Measurements from ENCODE around the gene TIMM21. TPM values are rescaled to one million over a fixed set of nuclear protein-coding genes. Genes with fewer than 3 reads are reported as not detected.

The TIMM21 gene
- total RNA-seq, 4 donors from 2014 or later: 10.5 to 38.1 (median 22.0) TPM

DNA sequence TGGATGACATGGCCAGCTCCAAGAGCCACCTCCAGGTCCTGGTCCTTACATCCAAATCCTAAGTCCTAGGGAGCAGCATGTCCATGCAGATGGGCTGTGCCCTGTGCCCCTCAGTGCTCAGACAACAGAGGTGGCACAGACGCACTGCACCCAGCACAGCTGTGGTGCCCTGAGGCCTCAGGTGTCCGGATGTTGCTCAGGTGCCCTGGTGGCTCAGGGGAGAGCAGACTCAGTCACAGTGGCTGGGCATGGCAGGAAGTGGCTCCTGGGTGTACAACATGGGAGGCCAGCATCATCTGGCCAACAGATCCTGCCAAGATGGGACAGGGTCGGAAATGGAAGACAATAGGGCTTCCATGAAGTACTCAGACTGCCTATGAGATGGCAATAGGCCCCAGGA is 50.1 kb downstream of the TIMM21 start:
- DNase-seq: no peak
- no peak overlapping the region for H3K4me3 ChIP-seq
- intact Hi-C loops (cut with DNase I; ENCODE audit: low total_unique reads): loop anchor here (5.0 to 10.0 kb wide), 2 partner anchors 144 to 356 kb away; no protein-coding TSS in a partner anchor
- TF ChIP-seq, protein P1, sequence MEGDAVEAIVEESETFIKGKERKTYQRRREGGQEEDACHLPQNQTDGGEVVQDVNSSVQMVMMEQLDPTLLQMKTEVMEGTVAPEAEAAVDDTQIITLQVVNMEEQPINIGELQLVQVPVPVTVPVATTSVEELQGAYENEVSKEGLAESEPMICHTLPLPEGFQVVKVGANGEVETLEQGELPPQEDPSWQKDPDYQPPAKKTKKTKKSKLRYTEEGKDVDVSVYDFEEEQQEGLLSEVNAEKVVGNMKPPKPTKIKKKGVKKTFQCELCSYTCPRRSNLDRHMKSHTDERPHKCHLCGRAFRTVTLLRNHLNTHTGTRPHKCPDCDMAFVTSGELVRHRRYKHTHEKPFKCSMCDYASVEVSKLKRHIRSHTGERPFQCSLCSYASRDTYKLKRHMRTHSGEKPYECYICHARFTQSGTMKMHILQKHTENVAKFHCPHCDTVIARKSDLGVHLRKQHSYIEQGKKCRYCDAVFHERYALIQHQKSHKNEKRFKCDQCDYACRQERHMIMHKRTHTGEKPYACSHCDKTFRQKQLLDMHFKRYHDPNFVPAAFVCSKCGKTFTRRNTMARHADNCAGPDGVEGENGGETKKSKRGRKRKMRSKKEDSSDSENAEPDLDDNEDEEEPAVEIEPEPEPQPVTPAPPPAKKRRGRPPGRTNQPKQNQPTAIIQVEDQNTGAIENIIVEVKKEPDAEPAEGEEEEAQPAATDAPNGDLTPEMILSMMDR (IDR thresholded peaks at IDR 0.05): no peak
- TF ChIP-seq EP300 (IDR thresholded peaks at IDR 0.05; ENCODE audit: low read depth) (no peak), POLR2AphosphoS5 (IDR thresholded peaks at IDR 0.05) (no peak), POLR2A (IDR thresholded peaks at IDR 0.05) (no peak)
- peaks cover 0 to 24% (median 10%) of the 10 kb centered on the region in 4 donors for H3K4me1 ChIP-seq
- in situ Hi-C loops (cut with MboI; ENCODE audit: low pct_ligation_motif_present in 1 of 4, low pct_unique_long_range_greater_than_20kb in 1 of 4, low sequenced_read_pairs in 3 of 4): loop anchor here (5.0 to 25.0 kb wide), 5 partner anchors 136 to 364 kb away; no protein-coding TSS in a partner anchor
- no peaks in the 10 kb centered on the region for H3K9me3 ChIP-seq
- 81% methylated on average over 3 of the region's 3 CpGs; no CpG with 5 or more reads in 1 of the 2 donors for WGBS, 2 donors (ENCODE audit: low coverage in 1 of 2)
- no peaks in the 10 kb centered on the region for H3K27me3 ChIP-seq
- H3K27ac ChIP-seq: peak overlapping the region in 1 of 4 donors; percentile 57
- no peaks in the 10 kb centered on the region for H3K36me3 ChIP-seq

DNA sequence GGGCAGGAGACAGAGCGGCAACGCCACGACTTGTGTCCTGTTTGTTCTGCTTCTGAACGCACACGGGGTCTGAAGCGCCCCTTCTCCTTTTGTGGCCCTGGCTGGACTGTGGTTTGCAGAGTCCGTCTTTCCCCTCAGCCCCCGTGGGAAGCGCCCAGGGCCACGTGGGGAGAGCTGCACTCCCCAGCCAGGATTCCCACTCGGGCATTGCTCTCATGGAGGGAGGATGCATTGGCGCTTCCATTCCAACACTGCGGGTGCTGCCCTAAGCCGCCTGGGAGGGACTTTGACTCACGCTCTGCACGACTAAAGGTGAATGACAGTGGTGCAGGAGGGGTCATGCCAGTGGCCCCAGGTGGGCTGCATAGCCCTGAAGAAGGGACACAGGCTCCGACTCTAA is 52.5 kb downstream of the TIMM21 start:
- Histone ChIP-seq H3K27ac (no peak overlapping the region), H3K9me3 (no peaks in the 10 kb centered on the region), H3K27me3 (no peaks in the 10 kb centered on the region), H3K4me3 (no peak overlapping the region), H3K36me3 (no peaks in the 10 kb centered on the region), H3K4me1 (peaks cover 0 to 24% (median 10%) of the 10 kb centered on the region in 4 donors)
- in situ Hi-C loops (cut with MboI; ENCODE audit: low pct_ligation_motif_present in 1 of 4, low pct_unique_long_range_greater_than_20kb in 1 of 4, low sequenced_read_pairs in 3 of 4) (loop anchor here in 1 of 4 donors (5.0 kb wide), 1 partner anchor 352 kb away; no protein-coding TSS in a partner anchor), intact Hi-C loops (cut with DNase I; ENCODE audit: low total_unique reads) (no loop called here)
- TF ChIP-seq, protein P1 (IDR thresholded peaks at IDR 0.05): no peak
- TF ChIP-seq EP300 (IDR thresholded peaks at IDR 0.05; ENCODE audit: low read depth) (no peak), POLR2AphosphoS5 (IDR thresholded peaks at IDR 0.05) (no peak), POLR2A (IDR thresholded peaks at IDR 0.05) (no peak)
- WGBS, 2 donors (ENCODE audit: low coverage in 1 of 2): 70 to 84% methylated on average over 3 to 11 of the region's 17 CpGs
- no peak for DNase-seq

DNA sequence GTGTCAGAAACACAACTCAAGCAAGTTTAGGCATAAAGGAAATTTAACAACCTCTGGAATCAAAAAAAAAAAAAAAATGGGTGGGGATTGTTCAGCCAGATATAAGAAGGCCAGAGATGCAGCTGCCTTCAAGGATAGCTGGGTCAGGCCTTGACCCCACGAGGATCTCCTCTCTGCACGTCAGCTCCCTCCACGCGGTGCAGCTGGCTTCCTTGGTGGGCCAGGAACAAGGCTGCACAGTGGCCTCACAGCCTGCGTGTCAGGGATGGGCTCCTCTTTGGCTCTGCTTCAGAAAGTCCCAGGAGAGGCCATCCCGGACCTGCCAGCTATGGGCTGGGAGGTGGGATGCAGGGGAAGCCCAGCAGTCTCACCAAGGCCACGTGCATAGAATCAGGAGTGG is 55.5 kb downstream of the TIMM21 start:
- Histone ChIP-seq H3K4me3 (no peak overlapping the region), H3K27me3 (no peaks in the 10 kb centered on the region), H3K36me3 (no peaks in the 10 kb centered on the region), H3K9me3 (no peaks in the 10 kb centered on the region), H3K27ac (no peak overlapping the region), H3K4me1 (peaks cover 0 to 7% (median 5%) of the 10 kb centered on the region in 4 donors)
- in situ Hi-C loops (cut with MboI; ENCODE audit: low pct_ligation_motif_present in 1 of 4, low pct_unique_long_range_greater_than_20kb in 1 of 4, low sequenced_read_pairs in 3 of 4): loop anchor here in 1 of 4 donors (5.0 kb wide), 1 partner anchor 348 kb away; no protein-coding TSS in a partner anchor
- no peak for TF ChIP-seq POLR2A (IDR thresholded peaks at IDR 0.05)
- TF ChIP-seq EP300 (IDR thresholded peaks at IDR 0.05; ENCODE audit: low read depth): no peak
- intact Hi-C loops (cut with DNase I; ENCODE audit: low total_unique reads): no loop called here
- 0 to 59% methylated on average over 1 to 7 of the region's 7 CpGs for WGBS, 2 donors (ENCODE audit: low coverage in 1 of 2)
- DNase-seq: no peak

DNA sequence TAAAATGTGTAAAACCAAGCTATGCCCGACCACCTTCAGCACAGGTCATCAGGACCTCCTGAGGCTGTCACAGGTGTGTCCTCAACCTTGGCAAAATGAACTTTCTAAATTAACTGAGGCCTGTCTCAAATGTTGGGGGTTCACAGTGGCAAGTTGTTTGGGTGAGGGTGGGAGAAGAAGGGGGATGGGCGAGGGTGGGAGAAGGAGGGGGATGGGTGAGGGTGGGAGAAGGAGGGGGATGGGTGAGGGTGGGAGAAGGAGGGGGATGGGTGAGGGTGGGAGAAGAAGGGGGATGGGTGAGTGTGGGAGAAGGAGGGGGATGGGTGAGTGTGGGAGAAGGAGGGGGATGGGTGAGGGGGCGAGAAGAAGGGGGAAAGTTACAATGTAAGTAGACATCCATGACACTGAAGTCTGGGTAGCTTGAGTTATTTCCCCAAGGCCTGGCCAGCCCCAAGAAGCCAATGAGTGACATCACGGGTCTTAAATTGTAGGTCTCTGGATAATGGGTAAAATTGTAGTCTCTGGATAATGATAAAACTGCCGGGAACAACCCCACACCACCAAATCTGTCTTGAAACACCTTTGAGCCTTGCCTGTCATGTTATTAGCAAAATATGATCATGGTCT is 56.3 kb downstream of the TIMM21 start:
- DNase-seq: no peak
- Histone ChIP-seq H3K4me3 (no peak overlapping the region), H3K27me3 (no peaks in the 10 kb centered on the region), H3K4me1 (peaks cover 0 to 7% (median 5%) of the 10 kb centered on the region in 4 donors), H3K36me3 (no peaks in the 10 kb centered on the region), H3K27ac (no peak overlapping the region), H3K9me3 (no peaks in the 10 kb centered on the region)
- in situ Hi-C loops (cut with MboI; ENCODE audit: low pct_ligation_motif_present in 1 of 4, low pct_unique_long_range_greater_than_20kb in 1 of 4, low sequenced_read_pairs in 3 of 4) (loop anchor here in 1 of 4 donors (5.0 kb wide), 1 partner anchor 348 kb away; no protein-coding TSS in a partner anchor), intact Hi-C loops (cut with DNase I; ENCODE audit: low total_unique reads) (no loop called here)
- TF ChIP-seq POLR2AphosphoS5 (IDR thresholded peaks at IDR 0.05): no peak
- no peak for TF ChIP-seq POLR2A (IDR thresholded peaks at IDR 0.05)
- TF ChIP-seq EP300 (IDR thresholded peaks at IDR 0.05; ENCODE audit: low read depth): no peak
- TF ChIP-seq, protein P1 (IDR thresholded peaks at IDR 0.05): no peak
- 64 to 80% methylated on average over 3 to 5 of the region's 5 CpGs for WGBS, 2 donors (ENCODE audit: low coverage in 1 of 2)

Other genes with a start within 250 kb of the TIMM21 start
- gene FBXO15, start 689 bp upstream of the TIMM21 start, total RNA-seq: under 1 TPM in 2 of 4 donors, not detected in 2; 0.14 to 0.64 TPM
- 100 to 1,000 TPM in 3 of 4 donors, 10 to 100 TPM in 1; 34.0 to 236 (median 173) TPM for gene CYB5A, start 143.4 kb downstream of the TIMM21 start, total RNA-seq
- not detected for gene C18orf63, start 167.3 kb downstream of the TIMM21 start, total RNA-seq

All from transverse colon (tissue), 4 donors.